Vagina (tissue), 2 donors: Measurements from ENCODE around the gene LRRC7. TPM values are rescaled to one million over a fixed set of nuclear protein-coding genes. Genes with fewer than 3 reads are reported as not detected.

Experiments
- DNase-seq, 2 donors: peaks; one replicate each; pipeline ENCODE4 v3.0.0-alpha.2; 2017; ENCODE audit errors: extremely low spot score in 2 of 2
- H3K27ac ChIP-seq: fragments of 200-600 bp; sonication (generic); one replicate; pipeline ENCODE4 v1.5.1; 2019
- H3K27me3 ChIP-seq: fragments of 200-600 bp; sonication (generic); one replicate; pipeline ENCODE4 v1.5.1; 2019
- H3K36me3 ChIP-seq, 2 donors: fragments of 200-600 bp; sonication (generic); one replicate each; pipeline ENCODE4 v1.5.1; 2017 to 2019
- H3K4me1 ChIP-seq: fragments of 200-600 bp; sonication (generic); one replicate; pipeline ENCODE4 v1.5.1; 2019
- H3K4me3 ChIP-seq, 2 donors: fragments of 200-600 bp; sonication (generic); 1 replicate in 1 of 2; 2 replicates in 1 of 2; pipeline ENCODE4 v1.5.1; 2016 to 2019
- H3K9me3 ChIP-seq: fragments of 200-600 bp; sonication (generic); one replicate; pipeline ENCODE4 v1.5.1; 2019
- CTCF ChIP-seq, 3 experiments: fragments of 450-650 bp in 2 of 3; fragments of 200-600 bp in 1 of 3; sonication (generic) in 1 of 3; IDR thresholded peaks; one replicate each; pipeline ENCODE4 v1.5.1; 2017 to 2019; ENCODE audit warnings: antibody characterized with exemption in 3 of 3, mild to moderate bottlenecking in 2 of 3, moderate library complexity in 2 of 3
- POLR2A ChIP-seq, 2 donors: fragments of 450-650 bp; IDR thresholded peaks; one replicate each; pipeline ENCODE4 v1.6.1; 2017; ENCODE audit warnings: antibody characterized with exemption in 2 of 2, mild to moderate bottlenecking in 2 of 2, moderate library complexity in 2 of 2
- POLR2AphosphoS5 ChIP-seq, 2 donors: sonication (generic); formaldehyde crosslinking; IDR thresholded peaks; one replicate each; pipeline ENCODE4 v1.9.0; 2017; ENCODE audit warnings: antibody characterized with exemption in 2 of 2, mild to moderate bottlenecking in 2 of 2, low read depth in 1 of 2; ENCODE audit not compliant: insufficient read depth in 1 of 2
- intact Hi-C: fragments of 100-400 bp; cut with DNase I; formaldehyde crosslinking; loops from one replicate; pipeline ENCODE4 v1.15.1; 2023
- total RNA-seq: library from RNA; depleted of rRNA; stranded (reverse); fragments of >200 nt; gene quantifications from one replicate; pipeline ENCODE4 v1.2.3, GENCODE V29; 2016

Gene LRRC7
- total RNA-seq, 1 donor from 2014 or later: not detected

GRCh38 chr1:69535490-69535889 is 32.2 kb upstream of the LRRC7 start:
- TF ChIP-seq POLR2A (IDR thresholded peaks at IDR 0.05) (no peak), CTCF (IDR thresholded peaks at IDR 0.05) (no peak)
- Histone ChIP-seq H3K27ac (no peak overlapping the region), H3K4me1 (no peaks in the 10 kb centered on the region), H3K9me3 (no peaks in the 10 kb centered on the region), H3K4me3 (no peak overlapping the region), H3K36me3 (no peaks in the 10 kb centered on the region), H3K27me3 (no peaks in the 10 kb centered on the region)
- DNase-seq: no peak
- intact Hi-C loops: no loop called here

DNA sequence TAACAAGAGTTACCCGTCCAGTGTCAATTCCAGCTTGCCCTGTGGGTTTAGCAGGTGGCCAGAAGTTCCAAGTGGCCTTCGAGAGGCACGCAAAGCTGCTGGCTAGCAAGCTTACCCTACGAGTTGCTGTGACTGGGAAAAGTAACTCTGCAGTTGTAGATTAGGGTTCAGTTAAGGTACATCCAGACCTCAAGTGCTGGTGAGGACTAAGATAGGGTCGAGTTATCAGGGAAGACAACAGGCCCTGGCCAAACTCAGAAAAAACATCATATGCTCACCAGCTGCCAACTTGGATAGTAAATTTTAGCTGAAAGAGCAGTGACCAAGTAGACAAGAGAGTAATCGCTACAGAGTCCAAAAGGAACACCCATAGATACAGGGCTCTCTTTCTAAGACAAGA is 27.7 kb upstream of the LRRC7 start:
- intact Hi-C loops: no loop called here
- no peaks in the 10 kb centered on the region for H3K9me3 ChIP-seq
- no peaks in the 10 kb centered on the region for H3K27me3 ChIP-seq
- no peak for DNase-seq
- no peak overlapping the region for H3K4me3 ChIP-seq
- H3K36me3 ChIP-seq: no peaks in the 10 kb centered on the region
- no peak overlapping the region for H3K27ac ChIP-seq
- no peak for TF ChIP-seq CTCF (IDR thresholded peaks at IDR 0.05)
- TF ChIP-seq POLR2A (IDR thresholded peaks at IDR 0.05): no peak
- no peak for TF ChIP-seq POLR2AphosphoS5 (IDR thresholded peaks at IDR 0.05; ENCODE audit: insufficient read depth in 1 of 2, low read depth in 1 of 2)
- no peaks in the 10 kb centered on the region for H3K4me1 ChIP-seq

DNA sequence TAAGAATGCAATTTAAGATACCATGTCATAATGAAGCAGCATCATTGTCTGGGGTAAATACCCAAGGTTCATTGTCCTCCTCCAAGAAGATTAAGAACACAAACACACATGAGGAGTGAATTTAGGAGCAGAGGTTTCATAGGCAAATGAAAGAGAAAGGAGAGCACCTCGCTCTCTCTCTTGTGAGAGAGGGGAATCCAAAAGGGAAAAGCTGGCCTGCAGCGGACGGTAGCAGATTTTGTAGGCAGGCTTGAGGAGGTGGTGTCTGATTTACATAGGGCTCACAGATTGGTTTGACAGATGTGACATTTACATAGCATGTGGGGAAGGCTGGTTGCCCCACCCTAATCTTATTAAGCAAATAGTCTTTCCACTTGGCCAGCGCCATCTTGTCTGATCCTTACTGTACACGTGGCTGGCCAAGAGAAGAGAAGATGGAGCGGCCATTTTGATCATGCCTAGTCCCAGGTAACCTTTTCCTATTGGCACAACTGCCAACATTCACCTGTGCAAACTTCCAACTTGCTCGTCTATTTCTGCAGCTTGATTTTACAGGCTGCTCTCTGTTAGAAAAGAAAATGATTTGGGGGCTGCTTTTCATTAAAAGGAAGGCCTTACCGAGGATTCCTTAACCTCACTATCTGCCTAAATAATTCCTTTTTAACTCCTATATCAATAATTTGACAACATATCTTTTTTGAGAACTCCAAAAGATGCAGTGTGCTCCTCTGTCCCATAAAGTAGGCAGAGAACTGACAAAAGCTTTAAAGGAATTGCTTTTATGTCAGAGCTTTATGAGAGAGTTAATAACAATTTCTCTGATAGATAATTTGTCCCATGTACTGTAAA is 16.0 kb upstream of the LRRC7 start:
- Histone ChIP-seq H3K4me3 (no peak overlapping the region), H3K27me3 (no peaks in the 10 kb centered on the region), H3K36me3 (no peaks in the 10 kb centered on the region), H3K9me3 (no peaks in the 10 kb centered on the region), H3K27ac (no peak overlapping the region), H3K4me1 (no peaks in the 10 kb centered on the region)
- intact Hi-C loops: no loop called here
- TF ChIP-seq POLR2AphosphoS5 (IDR thresholded peaks at IDR 0.05; ENCODE audit: insufficient read depth in 1 of 2, low read depth in 1 of 2): no peak
- DNase-seq: no peak

DNA sequence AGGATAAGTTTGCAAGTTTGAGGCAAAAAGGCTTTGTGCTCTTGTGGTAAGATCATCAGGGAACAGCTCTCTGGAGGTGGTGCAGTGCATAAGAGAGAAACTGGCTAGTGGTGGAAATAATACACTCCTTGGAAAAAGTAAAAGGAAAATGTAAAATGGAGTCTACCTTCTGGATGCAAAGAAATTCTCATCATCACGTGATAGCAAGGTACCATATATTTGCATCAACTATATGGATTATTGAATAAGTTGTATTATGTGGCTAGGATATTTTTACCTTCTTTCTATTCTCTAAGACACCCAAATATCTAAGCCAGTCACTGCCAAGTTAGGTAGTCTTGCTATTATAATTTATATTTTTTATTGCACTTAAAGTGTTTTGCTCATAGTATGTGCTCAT is 14.0 kb upstream of the LRRC7 start:
- Histone ChIP-seq H3K4me1 (no peaks in the 10 kb centered on the region), H3K36me3 (no peaks in the 10 kb centered on the region), H3K27ac (no peak overlapping the region), H3K27me3 (no peaks in the 10 kb centered on the region), H3K4me3 (no peak overlapping the region), H3K9me3 (no peaks in the 10 kb centered on the region)
- intact Hi-C loops: no loop called here
- TF ChIP-seq POLR2AphosphoS5 (IDR thresholded peaks at IDR 0.05; ENCODE audit: insufficient read depth in 1 of 2, low read depth in 1 of 2): no peak
- no peak for TF ChIP-seq POLR2A (IDR thresholded peaks at IDR 0.05)
- TF ChIP-seq CTCF (IDR thresholded peaks at IDR 0.05): no peak
- DNase-seq: no peak

GRCh38 chr1:69568421-69569174 is 876 bp downstream of the LRRC7 start:
- no peak for DNase-seq
- intact Hi-C loops: no loop called here
- peaks cover 27% of the 10 kb centered on the region for H3K4me1 ChIP-seq
- no peaks in the 10 kb centered on the region for H3K9me3 ChIP-seq
- TF ChIP-seq CTCF (IDR thresholded peaks at IDR 0.05): no peak
- TF ChIP-seq POLR2AphosphoS5 (IDR thresholded peaks at IDR 0.05; ENCODE audit: insufficient read depth in 1 of 2, low read depth in 1 of 2): no peak
- no peak for TF ChIP-seq POLR2A (IDR thresholded peaks at IDR 0.05)
- H3K27me3 ChIP-seq: no peaks in the 10 kb centered on the region
- H3K4me3 ChIP-seq: peak overlapping the region; percentile 44 to 54
- no peak overlapping the region for H3K27ac ChIP-seq
- H3K36me3 ChIP-seq: no peaks in the 10 kb centered on the region
